Keratinocyte (primary cell): Measurements from ENCODE around the gene PARD3B.

Source experiments
- CTCF ChIP-seq, 3 experiments: IDR thresholded peaks in 1 of 3; conservative IDR thresholded peaks in 1 of 3; optimal IDR thresholded peaks in 1 of 3; 2 replicates in 2 of 3; 3 replicates in 1 of 3; pipeline versions ENCODE3 to v1.5.1; 2011; ENCODE audit warnings: low read length in 3 of 3, mild to moderate bottlenecking in 3 of 3, moderate library complexity in 2 of 3, control low read depth in 1 of 3, inconsistent platforms in 1 of 3; ENCODE audit not compliant: insufficient read depth in 2 of 3; ENCODE audit errors: extremely low read depth in 1 of 3
- EZH2 ChIP-seq: IDR thresholded peaks from one replicate; pipeline ENCODE4 v1.6.1; 2012; ENCODE audit warnings: inconsistent platforms, mild to moderate bottlenecking, low read length, moderate library complexity

- TF ChIP-seq CTCF (optimal IDR thresholded peaks at IDR 0.05 in 1 of 3, IDR thresholded peaks at IDR 0.05 in 1 of 3, conservative IDR thresholded peaks at IDR 0.05 in 1 of 3; ENCODE audit: extremely low read depth in 1 of 3, insufficient read depth in 2 of 3, low read length in 3 of 3) (no peak), EZH2 (no peak)
These were observed 779.1 kb downstream of the PARD3B start for GRCh38 chr2:205324355-205324754.
